Gastroesophageal sphincter (tissue), 3 donors: ENCODE results near the gene GPR173.

Experiments
- CTCF ChIP-seq, 4 experiments: fragments of 200-600 bp in 2 of 4; fragments of 450-650 bp in 2 of 4; sonication (generic) in 1 of 4; IDR thresholded peaks; one replicate each; pipeline ENCODE4 v1.5.1; 2017 to 2019; ENCODE audit warnings: antibody characterized with exemption in 4 of 4, mild to moderate bottlenecking in 2 of 4, moderate library complexity in 2 of 4
- POLR2AphosphoS5 ChIP-seq: sonication (generic); formaldehyde crosslinking; IDR thresholded peaks from one replicate; pipeline ENCODE4 v1.6.1; 2017; ENCODE audit warnings: antibody characterized with exemption

DNA sequence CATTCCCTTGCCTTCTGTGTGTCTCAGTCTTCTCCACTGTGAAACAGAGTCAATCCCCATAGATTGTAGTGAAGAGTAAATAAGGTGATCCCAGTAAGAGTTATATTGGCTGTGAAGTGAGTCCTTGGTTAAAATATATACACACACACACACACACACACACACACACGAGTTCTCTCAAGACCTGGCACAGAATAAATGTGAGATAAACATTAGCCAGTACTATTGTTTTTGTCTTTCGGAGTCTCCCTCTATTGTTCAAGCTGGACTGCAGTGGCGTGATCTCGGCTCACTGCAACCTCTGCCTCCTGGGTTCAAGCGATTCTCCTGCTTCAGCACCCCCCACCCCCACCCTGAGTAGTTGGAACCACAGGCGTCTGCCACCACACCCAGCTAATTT lies 45.5 kb upstream of the GPR173 start:
- TF ChIP-seq CTCF (IDR thresholded peaks at IDR 0.05) (no peak), POLR2AphosphoS5 (no peak)
